GM12878 (cell line): ENCODE results near the gene PAOX. TPM values are rescaled to one million over a fixed set of nuclear protein-coding genes. Genes with fewer than 3 reads are reported as not detected.

ENCODE experiments used
- ATAC-seq: fragments of 200-7000 bp; cut with Tn5 transposase; 3 replicates; pipeline ENCODE4 v1.9.1; 2020; ENCODE audit warnings: mild to moderate bottlenecking, moderate library complexity
- BruUV-seq: library from RNA; stranded (reverse); fragments of 400-500 nt; replicated peaks from 2 replicates; lab custom pipeline; 2021; lab: Mats Ljungman, UMichigan
- CTCF ChIA-PET: fragments of 300-600 bp; sonication (Branson Sonifier 250); formaldehyde crosslinking; extraction: SDS; loops from one replicate; lab custom pipeline; 2021; ENCODE audit warnings: inconsistent platforms; lab: Yijun Ruan, JAX
- POLR2A ChIA-PET: fragments of 350-600 bp; formaldehyde crosslinking; extraction: SDS; loops from one replicate; lab custom pipeline; 2021; ENCODE audit warnings: inconsistent platforms; lab: Charles Lee
- RAD21 ChIA-PET: fragments of 300-600 bp; sonication (Branson Sonifier 250); formaldehyde crosslinking; loops from one replicate; lab custom pipeline; 2023; ENCODE audit warnings: antibody characterized with exemption; ENCODE audit not compliant: unreplicated experiment; lab: Charles Lee
- SMC1A ChIA-PET: fragments of 300-600 bp; sonication (Branson Sonifier 250); formaldehyde crosslinking; loops from one replicate; lab custom pipeline; 2023; ENCODE audit not compliant: unreplicated experiment, uncharacterized antibody; lab: Charles Lee
- DNase-seq: peaks from one replicate; pipeline ENCODE4 v3.0.0-alpha.2; 2011; ENCODE audit warnings: low read depth, low spot score
- FAIRE-seq: peaks from 3 replicates; lab custom pipeline; 2011; peaks lifted over from hg19 to GRCh38; lab: Jason Lieb, UNC
- H2AFZ ChIP-seq: 2 replicates; pipeline ENCODE4 v1.6.0; 2011; ENCODE audit warnings: low read depth, low read length, control low read depth; ENCODE audit not compliant: control insufficient read depth
- H3K27ac ChIP-seq: 2 replicates; pipeline ENCODE4 v1.5.1; 2011; ENCODE audit warnings: control low read depth; ENCODE audit not compliant: control insufficient read depth, insufficient read depth
- H3K27me3 ChIP-seq, 2 experiments: replicated peaks in 1 of 2; 2 replicates each; pipeline versions ENCODE4 v1.6.0 to v1.6.1; 2011; ENCODE audit warnings: low read length in 1 of 2; ENCODE audit not compliant: control insufficient read depth in 2 of 2, insufficient read depth in 2 of 2
- H3K36me3 ChIP-seq, 2 experiments: 2 replicates each; pipeline ENCODE4 v1.5.1; 2011; ENCODE audit warnings: low read length in 1 of 2; ENCODE audit not compliant: control insufficient read depth in 2 of 2, insufficient read depth in 2 of 2
- H3K4me1 ChIP-seq: 2 replicates; pipeline ENCODE4 v1.6.1; 2011; ENCODE audit warnings: mild to moderate bottlenecking, low read length, moderate library complexity, mixed read lengths; ENCODE audit not compliant: control insufficient read depth, insufficient read depth
- H3K4me2 ChIP-seq: 2 replicates; pipeline ENCODE4 v1.6.0; 2011; ENCODE audit warnings: control low read depth; ENCODE audit not compliant: control insufficient read depth, insufficient read depth
- H3K4me3 ChIP-seq: fragments of 200-600 bp; sonication (generic); 2 replicates; pipeline ENCODE4 v1.5.1; 2016
- H3K79me2 ChIP-seq: 2 replicates; pipeline ENCODE4 v1.6.0; 2011; ENCODE audit warnings: low read length; ENCODE audit not compliant: control insufficient read depth, insufficient read depth
- H3K9ac ChIP-seq: 2 replicates; pipeline ENCODE4 v1.8.0; 2011; ENCODE audit warnings: low read length, control low read depth, mixed read lengths; ENCODE audit not compliant: control insufficient read depth, insufficient read depth
- H3K9me3 ChIP-seq: replicated peaks from 3 replicates; pipeline ENCODE4 v1.5.1; 2011; ENCODE audit warnings: mild to moderate bottlenecking, low read length; ENCODE audit not compliant: control insufficient read depth, insufficient read depth
- H4K20me1 ChIP-seq: 2 replicates; pipeline ENCODE4 v1.6.0; 2011; ENCODE audit not compliant: control insufficient read depth, insufficient read depth
- FOXK2 ChIP-seq: fragments of 450-650 bp; IDR thresholded peaks from 2 replicates; pipeline ENCODE4 v1.6.1; 2017; ENCODE audit warnings: mild to moderate bottlenecking, moderate library complexity
- HDAC2 ChIP-seq: fragments of 200-600 bp; sonication (generic); IDR thresholded peaks from 2 replicates; pipeline ENCODE4 v1.6.1; 2017
- NFYB ChIP-seq: IDR thresholded peaks from 2 replicates; pipeline ENCODE4 v1.6.1; 2011; ENCODE audit warnings: low read depth, mild to moderate bottlenecking, low read length, improper control_type of control experiment, moderate library complexity; ENCODE audit not compliant: insufficient read depth
- PBX3 ChIP-seq: IDR thresholded peaks from 2 replicates; pipeline ENCODE4 v1.6.1; 2011; ENCODE audit warnings: mild to moderate bottlenecking, low read depth, low read length, moderate library complexity; ENCODE audit not compliant: insufficient replicate concordance
- PRDM15 ChIP-seq: fragments of 450-650 bp; formaldehyde crosslinking; IDR thresholded peaks from 2 replicates; pipeline ENCODE4 v1.4.0; 2020; ENCODE audit warnings: mild to moderate bottlenecking, moderate library complexity
- SMAD5 ChIP-seq: IDR thresholded peaks from 2 replicates; pipeline ENCODE4 v1.6.1; 2016; ENCODE audit warnings: antibody characterized with exemption, low read depth
- STAT1 ChIP-seq: fragments of 450-650 bp; conservative IDR thresholded peaks from 2 replicates; pipeline ENCODE4 v1.6.1; 2014; ENCODE audit warnings: antibody characterized with exemption, mild to moderate bottlenecking
- SUZ12 ChIP-seq: fragments of 200-600 bp; sonication (generic); IDR thresholded peaks from one replicate; pipeline ENCODE4 v1.6.1; 2018; ENCODE audit warnings: antibody characterized with exemption, mild to moderate bottlenecking; ENCODE audit not compliant: unreplicated experiment
- USF2 ChIP-seq: IDR thresholded peaks from 2 replicates; pipeline ENCODE4 v1.6.1; 2011; ENCODE audit warnings: low read depth, low read length, improper control_type of control experiment, borderline replicate concordance
- WGBS: methylation state at CpG from one replicate; pipeline ENCODE4 v1.1.6; 2016; ENCODE audit warnings: low lambda C conversion rate; ENCODE audit not compliant: insufficient replicate concordance, insufficient coverage; ENCODE audit errors: missing lambda C conversion rate; 5-methylcytosine and 5-hydroxymethylcytosine counted together
- in situ Hi-C: fragments of 300-500 bp; cut with MboI; formaldehyde crosslinking; loops from 9 replicates; pipeline ENCODE4 v1.14.3; 2018; ENCODE audit warnings: mixed read lengths
- intact Hi-C: fragments of 100-400 bp; cut with micrococcal nuclease; formaldehyde crosslinking; loops from one replicate; pipeline ENCODE4 v1.14.2; 2022; ENCODE audit not compliant: unreplicated experiment
- polyA plus RNA-seq, 11 experiments: library from polyadenylated mRNA; depleted of rRNA in 4 of 11; unstranded in 6 of 11; stranded (reverse) in 5 of 11; fragments of >200 nt; fragmentation: Nextera tagmentation in 4 of 11; fragmentation: Illumina TruSeq in 1 of 11; extraction: Ambion mirVana in 4 of 11; extraction: Trizol in 1 of 11; gene quantifications; 1 replicate in 1 of 11; 2 replicates in 10 of 11; pipeline versions ENCODE4 v1.2.1 to v1.2.3, GENCODE V29; 2011 to 2016; ENCODE audit warnings: inconsistent platforms in 2 of 11, missing spikeins in 2 of 11, low read depth in 1 of 11
- total RNA-seq, 4 experiments: library from RNA; depleted of rRNA in 3 of 4; stranded (reverse); fragments of >200 nt in 3 of 4; fragmentation: Illumina TruSeq in 1 of 4; extraction: Trizol in 1 of 4; gene quantifications; 2 replicates each; pipeline versions ENCODE4 v1.2.1 to v1.2.3, GENCODE V29; 2013 to 2021

PAOX gene
- total and polyA plus RNA-seq, 10 of the 15 experiments (the other 5 are each of a cell fraction or from before 2014, with no cell fraction given) = 1.2 to 22.2 (median 10.5) TPM

GRCh38 chr10:133394801-133395221 is 15.7 kb downstream of the PAOX start:
- ChIA-PET CTCF (no interaction called here), RAD21 (interaction anchor here (1.3 kb wide), 1 partner anchor 65 kb away, joined by 4 read pairs; no protein-coding TSS in a partner anchor), SMC1A (no interaction called here)
- Histone ChIP-seq H3K4me1 (peaks cover 36% of the 10 kb centered on the region), H4K20me1 (no peaks in the 10 kb centered on the region), H3K9me3 (no peaks in the 10 kb centered on the region), H3K9ac (peak overlapping the region; percentile 98), H3K4me2 (peak overlapping the region; percentile 72)
- no peak for FAIRE-seq
- under 1% methylated on average over 21 of the region's 21 CpGs for WGBS
- TF ChIP-seq SUZ12 (no peak), STAT1 (no peak), SMAD5 (0 out of 2 replicates have a peak, but pooled peaks have one; percentile 5), HDAC2 (no peak), NFYB (no peak)
- TF ChIP-seq, all 136 proteins: peak for 1
- intact Hi-C loops (loop anchor here (5.0 kb wide), 2 partner anchors 68 to 88 kb away; partner anchors contain the start of genes TUBGCP2 and ZNF511), in situ Hi-C loops (no loop called here)
- no TSS peak for BruUV-seq
- H3K27me3 ChIP-seq = no peaks in the 10 kb centered on the region
- peak overlapping the region; percentile 80 for H3K4me3 ChIP-seq
- peak overlapping the region; percentile 95 for H3K27ac ChIP-seq
- no peak overlapping the region for H2AFZ ChIP-seq
- DNase-seq (no peak), ATAC-seq (peak; percentile 4; the same call in 2 of the 3 replicates)
- peaks cover 24% of the 10 kb centered on the region for H3K79me2 ChIP-seq
- peaks cover 8 to 9% of the 10 kb centered on the region in 2 experiments; a peak in 3 of 4 replicates for H3K36me3 ChIP-seq
- POLR2A ChIA-PET = no interaction called here

- ChIA-PET RAD21 (no interaction called here), SMC1A (interaction anchor here (1.4 kb wide), 1 partner anchor 10 kb away, joined by 3 read pairs; no protein-coding TSS in a partner anchor), POLR2A (no interaction called here), CTCF (no interaction called here)
- WGBS = 88% methylated on average over 17 of the region's 19 CpGs
- Histone ChIP-seq H3K36me3 (peaks cover 8 to 9% of the 10 kb centered on the region in 2 experiments; a peak in 3 of 4 replicates), H2AFZ (no peak overlapping the region), H4K20me1 (peaks cover 3% of the 10 kb centered on the region; the same call in 1 of the 2 replicates), H3K9me3 (no peaks in the 10 kb centered on the region), H3K4me2 (peak overlapping the region; percentile 72), H3K4me3 (no peak overlapping the region), H3K27me3 (no peaks in the 10 kb centered on the region), H3K79me2 (peaks cover 30% of the 10 kb centered on the region), H3K9ac (no peak overlapping the region), H3K27ac (no peak overlapping the region), H3K4me1 (peaks cover 43% of the 10 kb centered on the region)
- in situ Hi-C loops = no loop called here
- intact Hi-C loops = no loop called here
- no peak for FAIRE-seq
- no peak for ATAC-seq
- TSS peak; percentile 37 for BruUV-seq
- no peak for DNase-seq
- no peak for TF ChIP-seq USF2
- TF ChIP-seq PBX3 = no peak
- TF ChIP-seq PRDM15 = no peak
- no peak for TF ChIP-seq FOXK2
Measured at GRCh38 chr10:133396035-133396624, 17.1 kb downstream of the PAOX start.
